GM19239 (cell line): ENCODE data around the gene STRIT1.
A peak's percentile ranks its signal among the peaks of the same experiment; 100 is the strongest.

ENCODE experiments used
- DNase-seq: peaks from one replicate; pipeline ENCODE4 v3.0.0; 2011; ENCODE audit warnings: low spot score; ENCODE audit not compliant: insufficient read length
- FAIRE-seq: peaks from 2 replicates; lab custom pipeline; 2011; peaks lifted over from hg19 to GRCh38; lab: Jason Lieb, UNC

Gene STRIT1

DNA sequence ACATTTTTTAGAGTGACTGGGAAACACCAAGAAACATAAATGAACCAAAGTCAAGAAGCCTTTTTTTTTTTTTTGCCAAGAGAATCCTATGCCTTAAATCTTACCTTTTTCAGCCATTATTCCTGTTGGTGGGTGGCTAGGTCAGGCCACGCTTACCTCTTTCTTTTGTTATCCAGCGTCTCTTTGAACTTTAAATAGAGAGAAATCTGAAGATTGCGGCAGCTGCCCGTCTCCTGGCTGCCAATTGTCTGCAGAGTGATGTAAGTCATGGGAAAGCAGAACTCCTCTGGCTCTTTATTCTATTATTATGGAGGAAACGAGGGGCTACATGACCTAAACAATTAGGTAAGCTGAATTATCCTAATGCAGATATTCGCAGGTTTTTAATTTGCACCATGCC, at the start of gene STRIT1:
Gene STRIT1 (minus strand): TSS at position 168 of the 400 bp plus-strand sequence.
- FAIRE-seq (no peak), DNase-seq (no peak)

DNA sequence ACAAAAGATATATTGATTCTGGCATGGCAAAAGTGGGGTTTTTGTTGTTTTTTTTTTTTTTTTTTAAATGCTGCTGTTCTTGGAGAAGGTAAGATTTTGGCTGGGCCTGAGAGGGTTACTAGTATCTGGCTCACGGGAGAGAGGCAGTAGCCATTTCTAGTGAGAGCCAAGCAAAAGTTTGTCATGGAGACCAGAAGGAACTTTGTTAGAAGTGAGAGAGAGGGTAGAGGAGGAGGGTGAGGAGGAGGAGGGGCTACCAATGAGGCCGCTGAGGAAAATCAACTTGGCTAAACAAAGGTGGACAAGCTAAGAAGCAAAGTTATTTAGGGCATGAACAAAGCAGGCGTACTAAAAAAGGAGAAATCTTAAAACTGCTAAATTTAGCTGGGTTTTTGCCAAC, 48.9 kb upstream of the STRIT1 start:
- DNase-seq (no peak), FAIRE-seq (no peak)

DNA sequence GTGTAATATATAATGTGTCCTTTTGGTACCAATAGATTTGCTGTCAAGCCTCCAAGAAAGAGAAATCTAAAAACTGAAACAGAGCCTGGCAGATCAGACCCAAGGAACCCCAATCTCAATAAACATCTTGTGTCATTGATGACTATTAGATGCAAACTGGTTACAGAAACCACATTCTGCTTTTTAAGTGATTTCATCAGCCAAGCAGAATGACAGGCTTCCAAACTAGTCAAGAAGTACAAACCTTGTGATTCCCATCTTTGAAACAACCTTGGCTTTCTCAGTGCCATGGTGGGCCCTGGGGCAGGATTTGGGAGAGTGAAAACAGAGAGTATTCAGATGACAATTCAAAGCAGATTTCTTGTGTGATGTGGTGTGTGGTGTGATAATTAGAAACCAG, 45.6 kb upstream of the STRIT1 start:
- DNase-seq (no peak), FAIRE-seq (no peak)

DNA sequence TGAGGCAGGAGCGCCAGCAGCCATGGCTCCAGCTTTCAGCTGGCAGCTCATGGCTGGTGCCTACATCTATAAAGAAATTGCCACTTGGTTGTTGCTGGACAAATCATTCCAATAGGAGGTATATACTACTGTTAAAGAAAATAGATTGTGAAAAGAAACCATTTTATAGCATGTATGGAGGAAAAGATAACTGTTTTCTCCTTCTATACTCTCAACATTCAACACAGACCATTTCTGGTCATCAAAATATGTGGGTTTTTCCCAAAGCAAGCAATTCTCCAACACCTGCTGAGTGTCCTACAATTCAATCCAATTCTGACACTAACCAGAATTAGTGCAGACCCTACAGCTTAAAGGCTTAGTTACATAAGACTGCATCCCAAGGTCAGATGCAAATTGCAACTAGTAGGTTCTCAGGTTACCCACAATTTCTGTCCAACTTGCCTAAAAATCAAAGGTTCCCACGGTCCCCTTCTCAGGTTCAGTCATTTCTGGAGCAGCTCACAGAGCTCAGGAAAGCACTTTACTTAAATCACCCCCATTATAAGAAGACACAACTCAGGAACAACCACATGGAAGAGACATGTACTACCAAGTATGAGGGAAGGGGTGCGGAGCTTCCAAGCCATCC, 42.4 kb upstream of the STRIT1 start:
- no peak for FAIRE-seq
- DNase-seq, result no peak

DNA sequence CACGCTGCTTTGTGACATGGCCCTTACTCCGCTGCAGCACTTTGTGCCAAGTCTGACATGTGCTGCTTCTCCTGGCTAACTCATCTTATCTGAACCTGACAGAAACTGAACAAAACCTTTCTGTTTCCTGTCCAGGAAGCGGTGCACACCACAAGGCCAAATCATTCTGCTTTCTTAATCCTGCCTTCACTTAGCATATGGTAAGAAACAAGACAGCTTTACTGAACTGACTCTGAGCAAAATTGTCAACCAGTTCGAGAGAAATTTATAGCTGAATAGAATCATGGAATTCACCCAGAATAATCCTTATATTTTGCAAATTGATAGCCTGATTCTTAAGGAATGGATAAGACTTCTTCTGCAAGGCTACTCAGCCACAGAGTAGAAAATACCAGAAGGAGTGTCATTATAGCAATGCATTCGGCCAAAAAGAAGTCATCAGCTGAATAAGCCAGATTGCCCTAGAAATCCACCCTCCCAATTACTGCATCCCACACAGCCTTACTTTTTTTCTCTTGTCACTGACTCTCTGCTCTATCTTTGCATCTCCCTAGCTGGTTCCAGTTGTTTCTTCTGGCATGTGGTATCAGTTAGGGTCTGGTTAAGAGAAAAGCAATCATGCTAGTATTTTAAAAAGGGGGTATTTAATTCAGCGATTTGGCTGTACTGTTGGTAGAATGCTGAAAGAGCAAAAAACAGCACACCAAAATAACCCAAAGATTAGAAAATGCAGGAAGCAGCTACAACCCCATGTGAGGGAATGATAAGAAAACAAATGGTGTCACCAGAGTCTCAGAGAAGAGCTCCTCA, 41.6 kb upstream of the STRIT1 start:
- FAIRE-seq, result no peak
- DNase-seq, result peak; percentile 2

DNA sequence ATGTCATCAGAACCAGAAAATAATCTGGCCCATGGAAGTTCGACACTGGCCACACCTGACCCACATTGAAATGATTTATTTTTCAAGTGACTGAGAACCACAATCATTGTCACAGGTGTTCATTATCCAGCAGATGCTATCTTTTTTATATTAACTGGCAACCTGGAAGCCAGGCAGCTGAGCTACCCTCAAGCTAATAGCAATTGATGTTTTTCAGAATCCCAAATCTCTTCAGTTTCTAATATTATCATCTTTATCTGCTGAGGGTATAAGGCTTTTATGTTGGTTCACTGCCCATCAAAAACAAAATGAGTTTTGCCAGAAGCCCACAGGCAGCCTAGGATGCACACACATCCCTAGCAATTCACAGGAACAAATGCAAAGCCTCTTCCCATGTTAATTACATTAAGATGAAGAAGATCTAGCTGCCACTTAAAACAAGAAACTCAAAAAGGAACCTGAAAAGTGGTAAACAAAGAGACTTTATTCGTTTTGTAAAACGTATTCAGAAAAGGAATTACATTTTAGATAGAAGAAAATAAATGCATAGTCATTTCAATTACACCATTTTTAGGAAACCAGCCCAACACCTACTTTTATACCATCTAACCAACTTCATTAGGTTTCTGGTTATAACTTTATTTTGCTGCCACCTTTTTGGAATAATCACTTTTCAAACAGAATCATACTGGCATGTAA, 40.9 kb upstream of the STRIT1 start:
- FAIRE-seq (no peak), DNase-seq (no peak)

DNA sequence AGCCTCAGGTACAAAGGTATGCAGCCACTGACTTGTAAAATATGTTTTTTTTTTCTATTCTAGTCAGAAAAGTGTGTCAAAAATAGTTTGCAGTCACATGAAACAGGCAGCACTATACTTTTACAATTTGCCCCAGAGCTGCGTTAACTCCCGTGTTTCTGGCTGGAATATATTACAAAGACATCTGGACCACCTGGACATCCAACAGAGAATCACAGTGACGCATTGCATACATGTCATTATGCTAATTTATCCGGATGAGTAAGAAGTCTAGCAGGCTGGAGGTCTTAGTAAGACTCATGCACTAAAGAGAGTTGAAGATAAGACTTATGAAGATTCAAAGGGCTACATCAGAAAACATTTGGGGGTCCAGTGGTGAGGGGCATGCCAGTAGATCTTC, 39.2 kb upstream of the STRIT1 start:
- DNase-seq (no peak), FAIRE-seq (no peak)

DNA sequence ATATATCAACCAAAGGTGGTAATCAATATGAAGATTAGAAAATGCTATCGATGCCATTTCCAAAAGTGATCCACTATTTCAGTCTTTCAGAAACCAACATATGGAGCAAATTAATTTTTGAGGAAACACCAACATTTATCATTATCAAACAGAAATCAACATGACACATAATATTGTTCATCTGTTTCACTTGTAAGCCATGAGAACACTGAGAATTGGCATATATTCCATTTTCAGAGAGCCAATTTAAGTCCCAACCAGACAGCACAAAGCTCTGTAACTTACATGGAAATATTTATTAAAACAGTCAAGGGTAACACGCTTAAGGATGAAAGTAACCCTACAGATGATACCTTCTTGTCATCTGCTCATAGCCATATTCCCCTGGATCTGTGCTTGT, 37.6 kb upstream of the STRIT1 start:
- DNase-seq (no peak), FAIRE-seq (no peak)

DNA sequence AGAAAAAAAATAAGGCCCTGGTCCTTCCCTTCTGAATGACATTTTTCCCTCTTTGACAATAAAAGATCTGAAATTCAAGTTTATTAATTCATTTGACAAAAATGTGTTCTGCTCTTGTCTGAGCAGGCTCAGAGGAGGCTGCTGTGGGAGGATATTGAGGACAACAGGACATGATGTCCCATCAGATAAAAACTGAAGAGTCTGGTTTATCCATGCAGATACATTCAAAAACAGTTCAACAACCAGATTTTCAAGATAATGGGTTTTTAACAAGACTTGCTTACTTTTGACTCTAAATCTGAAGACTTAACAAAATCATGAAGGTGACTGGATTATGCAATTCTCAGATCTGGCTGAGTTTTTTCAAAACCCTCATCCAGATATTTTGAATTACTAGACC, 36.9 kb upstream of the STRIT1 start:
- DNase-seq, result no peak
- FAIRE-seq, result no peak

DNA sequence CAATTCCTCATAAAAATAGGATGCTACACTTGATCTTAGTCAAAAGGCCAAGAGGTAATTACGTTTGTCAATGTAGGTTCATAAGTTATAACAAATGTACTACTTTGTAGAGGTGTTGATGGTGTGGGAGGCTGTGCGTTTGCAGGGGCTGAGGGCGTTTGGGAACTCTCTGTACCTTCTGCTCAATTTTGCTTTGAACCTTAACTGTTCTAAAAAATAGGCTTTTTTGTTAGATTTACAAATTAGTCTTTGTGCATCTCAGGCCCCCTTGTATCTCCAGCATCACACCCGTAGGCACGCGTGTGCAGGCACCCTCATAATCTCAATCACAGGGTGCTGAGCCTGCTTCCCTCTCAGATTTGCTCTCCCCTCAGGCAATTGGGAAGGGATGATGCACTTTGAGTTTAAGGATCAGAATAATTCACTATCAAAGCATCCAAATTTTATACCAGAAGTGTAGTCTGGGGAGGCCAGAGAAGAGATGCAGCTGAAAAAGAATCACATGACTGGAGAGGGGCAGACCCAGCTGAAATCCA, 36.1 kb upstream of the STRIT1 start:
- FAIRE-seq, result no peak
- DNase-seq, result no peak

DNA sequence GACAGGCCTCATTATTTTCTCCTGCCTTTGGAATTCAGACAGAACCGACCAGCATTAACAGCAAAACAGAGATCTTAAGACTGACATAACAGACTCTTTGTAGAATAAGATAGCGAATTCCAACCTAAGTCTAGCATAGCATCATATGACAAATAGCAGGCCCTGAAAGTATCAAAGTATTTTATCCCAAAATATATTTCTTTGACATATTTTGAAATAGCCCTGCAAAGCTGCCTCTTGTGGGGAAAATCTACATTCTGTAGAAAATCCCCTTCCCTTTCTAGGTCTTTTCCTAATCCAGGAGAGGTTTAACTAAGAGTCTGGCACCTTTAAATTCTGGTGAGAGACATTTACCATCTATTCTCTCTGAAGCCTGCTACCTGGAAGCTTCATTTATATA, 34.4 kb upstream of the STRIT1 start:
- DNase-seq, result no peak
- FAIRE-seq, result no peak

DNA sequence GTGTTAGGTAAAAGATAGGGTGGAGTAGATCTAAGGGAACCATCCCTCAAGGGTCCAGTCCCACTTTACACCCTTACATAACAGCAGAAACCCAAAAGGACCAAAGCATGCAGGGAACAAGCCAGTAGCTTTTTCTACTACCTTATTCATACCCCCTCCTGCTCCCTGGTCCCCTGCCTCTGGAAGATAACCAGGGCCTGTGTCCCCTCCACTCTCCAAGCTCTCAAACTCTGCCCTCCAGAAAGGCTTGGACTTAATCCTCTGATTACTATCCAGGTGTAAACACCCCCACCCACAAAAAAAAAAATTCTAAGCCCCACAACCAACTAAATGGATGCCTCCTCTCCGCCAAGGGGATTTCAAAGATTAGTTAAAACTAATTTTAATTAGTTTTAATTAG, 33.9 kb upstream of the STRIT1 start:
- DNase-seq (no peak), FAIRE-seq (no peak)

DNA sequence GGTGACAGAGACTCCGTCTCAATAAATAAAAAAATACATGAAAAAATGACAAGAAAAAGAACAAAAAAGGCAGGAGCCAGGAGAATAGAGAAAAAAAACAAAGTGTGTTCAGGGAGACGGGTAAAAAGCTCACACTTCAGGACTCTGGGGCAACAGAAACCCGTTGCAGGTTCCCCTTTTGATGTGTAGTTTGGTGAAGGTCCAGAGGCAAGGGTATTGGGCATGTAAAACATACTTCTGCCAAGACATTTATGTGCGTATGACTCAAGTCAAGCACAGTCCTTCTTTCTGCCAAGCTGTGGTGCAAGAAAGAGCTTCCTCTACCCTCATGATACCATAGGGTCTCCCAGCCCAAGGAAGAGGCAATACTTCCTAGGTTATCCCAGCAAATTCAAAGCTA, 33.4 kb upstream of the STRIT1 start:
- FAIRE-seq, result no peak

DNA sequence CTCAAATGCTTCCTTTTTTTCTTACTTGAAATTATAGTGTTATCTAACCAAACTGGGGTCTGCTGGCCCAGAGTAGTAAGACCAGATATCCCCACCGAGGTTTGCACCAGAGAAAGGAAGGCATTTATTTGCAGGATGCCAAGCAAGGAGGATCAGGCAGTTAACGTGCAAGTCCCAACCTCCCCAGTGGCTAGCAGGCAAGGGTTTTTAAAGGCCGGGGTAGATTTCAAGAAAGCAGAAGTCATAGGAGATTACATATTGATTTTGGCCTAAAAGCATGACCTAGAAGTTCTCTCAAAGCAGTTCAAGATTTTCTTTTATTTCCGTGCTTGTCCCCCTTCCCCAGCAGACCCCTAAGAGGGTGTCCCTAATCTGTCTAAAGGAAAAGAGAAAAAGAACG, 32.8 kb upstream of the STRIT1 start:
- FAIRE-seq, result no peak

More for the DNA sequence above, 33.4 kb upstream of the STRIT1 start:
- DNase-seq, result no peak

DNA sequence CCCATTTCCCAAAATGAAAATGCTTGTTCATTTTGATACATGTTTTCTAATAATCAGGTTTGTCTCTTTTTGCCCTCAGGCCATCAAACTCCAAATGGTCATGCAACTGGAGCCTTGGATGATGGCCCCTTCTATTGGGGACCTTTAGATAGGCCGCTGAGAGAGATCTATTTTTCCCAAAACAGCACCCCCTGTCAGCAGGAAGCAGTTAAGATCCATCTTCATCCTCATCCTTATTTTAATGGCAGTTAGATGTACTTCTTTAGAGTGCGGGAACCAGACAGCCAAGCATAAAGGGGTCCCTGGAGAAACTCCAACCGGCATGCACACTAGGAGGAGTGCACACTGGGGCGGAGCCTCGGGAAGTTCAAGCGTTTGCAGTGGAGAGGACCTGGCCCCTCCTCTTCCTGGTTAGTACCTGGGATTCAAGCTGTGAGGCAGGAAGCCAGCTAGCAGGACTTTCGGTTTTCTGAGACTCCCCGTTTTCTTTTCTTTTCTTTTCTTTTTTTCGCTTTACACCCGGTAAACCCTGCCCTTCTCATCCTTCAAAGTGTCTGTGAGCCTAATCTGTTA, 31.9 kb upstream of the STRIT1 start:
- DNase-seq (no peak), FAIRE-seq (no peak)

More for the DNA sequence above, 32.8 kb upstream of the STRIT1 start:
- DNase-seq, result no peak

DNA sequence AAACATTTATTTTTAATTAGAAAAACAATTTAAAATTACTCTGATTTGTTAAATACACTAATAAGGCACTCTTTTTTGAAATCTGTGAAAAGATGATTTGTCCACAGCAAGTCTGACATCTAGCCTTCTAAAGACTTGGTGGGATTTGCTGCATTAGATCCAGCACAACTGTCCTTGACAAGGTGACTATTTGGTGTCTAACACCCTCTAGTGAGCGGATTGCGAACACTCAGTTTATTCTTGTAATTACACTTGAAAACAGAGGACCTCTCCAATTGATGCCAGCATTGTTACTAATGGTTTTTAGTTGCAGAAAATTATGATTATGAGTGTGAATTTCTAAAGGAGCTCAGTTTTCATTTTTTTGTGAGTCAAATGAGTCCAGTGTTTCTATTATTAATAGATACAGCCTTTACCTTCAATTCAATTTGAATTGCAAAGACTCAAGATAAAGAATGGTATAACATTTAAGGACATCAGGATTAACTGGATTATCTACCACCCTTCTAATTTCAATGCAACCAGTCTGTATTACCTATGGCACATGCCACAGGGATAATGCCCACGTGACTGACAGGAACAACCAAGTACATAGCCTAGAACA, 29.7 kb upstream of the STRIT1 start:
- FAIRE-seq (peak; percentile 73), DNase-seq (peak; percentile 12)

DNA sequence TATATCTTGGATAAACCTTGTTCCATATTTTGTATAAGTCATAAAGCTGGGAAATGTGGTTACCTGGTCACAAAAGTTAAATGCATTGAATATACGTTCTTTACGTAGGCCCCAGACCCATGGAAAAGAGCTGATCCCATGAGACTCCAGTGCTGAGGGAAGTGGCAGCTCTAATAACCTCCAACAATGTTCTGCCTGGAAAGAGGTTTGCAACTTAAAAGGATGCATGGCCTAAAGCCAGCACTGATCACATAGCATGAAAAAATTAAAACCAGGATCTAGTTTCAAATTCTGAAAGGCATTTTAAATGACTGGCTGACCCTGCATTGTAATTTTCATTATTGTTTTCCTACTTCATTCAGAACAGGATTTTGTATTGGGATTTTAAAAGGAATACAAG, 27.9 kb upstream of the STRIT1 start:
- FAIRE-seq (no peak), DNase-seq (no peak)

DNA sequence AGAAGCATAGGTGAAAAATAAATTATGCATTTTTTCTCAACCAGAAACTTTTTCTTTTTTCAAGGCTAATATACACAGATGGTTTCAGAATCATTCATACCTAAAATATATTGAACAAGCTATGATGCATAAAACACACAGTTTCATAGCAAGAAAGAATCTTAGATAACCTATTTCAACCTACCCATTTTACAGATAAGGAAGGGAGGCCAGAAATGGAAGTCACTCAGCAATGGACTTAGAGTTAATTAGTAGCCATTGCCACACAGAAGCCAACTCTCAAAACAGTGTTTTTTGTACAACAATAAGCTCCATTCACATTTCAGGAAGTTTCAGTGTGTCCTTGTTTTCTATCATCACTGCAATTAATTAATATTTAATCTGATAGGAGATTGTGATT, 27.5 kb upstream of the STRIT1 start:
- no peak for DNase-seq

DNA sequence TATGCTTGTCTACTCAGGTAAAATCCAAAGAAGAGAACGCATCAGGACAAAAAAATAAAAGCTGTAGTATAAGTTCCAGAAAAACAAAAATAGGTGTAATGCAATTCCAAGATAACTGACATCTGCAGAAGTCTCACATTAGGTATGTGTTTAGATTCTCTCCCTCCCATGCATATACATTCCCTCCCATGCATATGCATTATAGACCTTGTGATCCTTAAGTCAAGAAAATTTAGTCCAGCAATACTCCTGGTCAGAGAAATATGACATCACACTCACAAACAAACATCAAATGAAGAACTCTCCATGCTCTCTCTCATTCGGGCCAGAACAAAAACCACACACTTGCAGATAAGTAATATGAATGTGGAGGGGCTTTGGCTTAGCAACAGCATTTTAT, 25.3 kb upstream of the STRIT1 start:
- FAIRE-seq, result no peak
- DNase-seq, result no peak

More for the DNA sequence above, 27.5 kb upstream of the STRIT1 start:
- no peak for FAIRE-seq

DNA sequence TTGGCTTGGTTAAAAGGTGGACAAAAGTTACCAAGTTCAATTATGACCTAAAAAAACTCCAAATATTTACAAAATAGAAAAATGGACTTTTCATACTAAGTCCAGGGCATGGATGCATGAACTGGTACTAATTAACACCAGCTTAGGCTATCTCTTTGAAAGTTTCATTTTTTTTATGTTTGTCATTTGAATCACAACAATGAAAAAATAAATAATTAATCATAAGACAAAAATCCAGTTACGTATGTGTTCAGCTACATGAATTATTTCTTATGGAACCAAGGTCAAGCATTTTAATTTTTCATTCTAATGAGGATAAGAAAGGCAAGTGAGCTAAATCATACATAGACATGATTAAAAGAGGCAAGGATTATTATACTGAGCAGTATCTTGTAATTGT, 23.7 kb upstream of the STRIT1 start:
- FAIRE-seq, result no peak
- no peak for DNase-seq
